GM19372 (cell line): ENCODE data around the gene MTLN.
"Not testable (repeated sequence)": the region's sequence is repeated elsewhere in the genome, so short reads cannot be mapped to it uniquely, and the experiment has no call there.

Experiments
- ATAC-seq: cut with Tn5 transposase; IDR thresholded peaks from one replicate; pipeline ENCODE4 v1.9.1; 2021; ENCODE audit warnings: mild to moderate bottlenecking, low read depth, moderate library complexity; ENCODE audit not compliant: unreplicated experiment

Gene MTLN, protein sequence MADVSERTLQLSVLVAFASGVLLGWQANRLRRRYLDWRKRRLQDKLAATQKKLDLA

DNA sequence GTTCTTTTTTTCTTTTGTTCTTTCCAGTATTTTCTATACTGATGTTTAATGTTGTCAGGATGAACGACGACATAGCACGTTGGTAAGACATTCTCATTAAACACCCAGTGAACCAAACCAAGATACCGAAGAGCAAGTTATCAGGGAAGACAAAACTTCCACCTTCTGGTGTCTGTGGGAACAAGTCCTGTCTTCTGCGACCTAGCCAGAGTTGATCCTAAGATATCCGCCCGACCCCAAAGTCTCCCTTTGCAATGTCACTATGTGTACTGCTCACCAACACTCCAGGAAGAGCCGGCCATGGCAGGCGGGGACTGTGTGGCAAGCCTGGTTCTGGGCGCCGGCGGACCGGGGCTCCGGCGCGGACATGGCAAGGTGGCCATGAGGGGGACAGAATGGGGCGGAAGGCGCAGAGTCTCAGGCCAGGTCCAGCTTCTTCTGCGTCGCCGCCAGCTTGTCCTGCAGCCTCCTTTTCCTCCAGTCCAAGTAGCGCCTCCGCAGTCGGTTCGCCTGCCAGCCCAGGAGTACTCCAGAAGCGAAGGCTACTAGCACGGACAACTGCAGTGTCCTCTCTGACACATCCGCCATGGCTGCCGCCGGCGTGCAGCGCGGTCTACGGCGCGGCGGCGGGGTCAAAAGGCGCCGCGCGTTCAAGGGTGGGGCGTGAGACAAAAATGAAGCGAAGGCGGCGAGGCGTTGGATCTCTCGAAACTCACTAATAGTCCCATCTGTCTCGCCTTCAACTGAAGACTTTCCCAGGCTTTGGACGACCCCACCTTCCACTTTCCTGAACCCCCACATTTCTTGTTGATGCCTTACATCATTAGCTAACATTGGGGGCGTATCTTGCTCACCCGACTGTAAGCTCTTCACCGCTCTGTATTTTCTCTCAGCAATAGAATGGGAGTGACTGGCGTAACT is at the start of gene MTLN:
TSS of gene MTLN (minus strand) at position 610 of the 921 bp plus-strand sequence. CDS start at position 588, 22 bp downstream.
- ATAC-seq: peak; percentile 85

GRCh38 chr2:110261910-110262309 is 49.6 kb upstream of the MTLN start:
- ATAC-seq: not testable (repeated sequence)

- not testable (repeated sequence) for ATAC-seq
These were observed 35.9 kb upstream of the MTLN start for GRCh38 chr2:110248081-110248795.

DNA sequence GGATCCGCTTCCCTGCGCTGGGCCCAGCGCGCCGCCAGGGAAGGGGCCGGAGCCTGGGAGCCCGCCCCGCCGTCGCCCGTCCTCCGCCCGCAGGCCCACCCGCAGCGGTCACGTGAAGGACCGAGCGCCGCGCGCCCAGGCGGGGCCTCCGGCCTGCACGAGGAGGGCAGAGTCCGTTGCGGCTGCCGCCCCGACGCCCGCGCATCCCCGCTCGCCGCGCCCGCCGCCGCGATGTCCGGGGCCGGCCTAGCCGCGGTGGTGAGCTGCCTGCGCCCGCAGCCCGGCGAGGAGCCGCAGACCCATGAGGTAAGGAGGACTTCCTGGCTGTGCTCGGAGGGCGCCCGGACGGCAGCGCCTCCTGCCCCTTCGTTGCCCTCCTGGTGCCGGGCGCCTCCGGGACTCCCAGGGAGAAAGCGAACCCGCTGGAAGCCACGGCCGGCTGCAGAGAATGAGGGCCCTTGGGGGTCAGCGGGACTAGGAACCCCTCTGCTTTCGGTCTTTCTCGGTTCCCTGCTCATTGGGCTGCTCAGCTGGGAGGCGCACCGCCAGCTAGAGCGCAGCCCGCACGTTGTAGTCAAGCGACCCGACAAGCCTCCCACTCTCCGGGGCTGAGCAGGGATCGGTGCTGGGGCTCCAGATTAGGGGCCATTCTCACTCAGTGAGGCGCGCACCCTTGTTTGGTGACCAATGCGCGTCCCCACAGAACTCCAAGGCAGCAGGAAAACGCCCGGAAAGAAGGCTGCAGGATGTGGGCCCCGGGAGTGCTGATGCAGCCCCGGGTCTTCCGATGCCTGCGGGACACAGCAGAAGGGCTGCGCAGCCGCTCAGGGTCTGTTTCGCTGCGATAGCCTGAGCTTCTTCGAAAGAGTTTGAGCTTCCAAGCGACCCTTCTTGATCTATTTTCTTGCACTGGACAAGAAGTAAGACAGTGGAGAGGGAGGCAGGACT is 33.4 kb upstream of the MTLN start:
- not testable (repeated sequence) for ATAC-seq

GRCh38 chr2:110243283-110243682 is 30.9 kb upstream of the MTLN start:
- not testable (repeated sequence) for ATAC-seq

GRCh38 chr2:110234514-110234913 is 22.2 kb upstream of the MTLN start:
- not testable (repeated sequence) for ATAC-seq

- ATAC-seq: not testable (repeated sequence)
These were observed 17.5 kb upstream of the MTLN start for GRCh38 chr2:110229886-110230285.

GRCh38 chr2:110222626-110223025 is 10.3 kb upstream of the MTLN start:
- not testable (repeated sequence) for ATAC-seq

DNA sequence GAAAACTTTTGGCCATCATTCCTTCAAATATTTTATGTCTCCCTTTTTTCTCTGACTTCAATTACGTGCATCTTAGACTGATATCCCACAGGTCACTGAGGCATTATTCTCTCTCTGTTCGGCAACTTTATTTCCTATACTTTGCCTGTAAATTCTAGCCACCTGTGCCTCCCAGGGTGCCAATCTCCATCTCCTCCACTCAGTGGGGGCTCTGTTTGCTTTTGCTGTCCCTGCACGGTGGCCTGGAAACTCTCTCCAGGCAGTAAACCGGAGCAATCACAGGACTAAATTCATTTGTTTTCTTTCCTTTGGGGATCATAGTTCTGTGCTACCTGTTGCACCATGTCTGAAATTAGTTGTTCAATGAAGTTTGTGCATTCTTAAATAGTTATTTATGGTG is 9.6 kb upstream of the MTLN start:
- ATAC-seq: no peak

GRCh38 chr2:110220190-110220564 is 7.8 kb upstream of the MTLN start:
- no peak for ATAC-seq

GRCh38 chr2:110219496-110220189 is 7.3 kb upstream of the MTLN start:
- ATAC-seq: no peak

GRCh38 chr2:110218889-110219288 is 6.5 kb upstream of the MTLN start:
- not testable (repeated sequence) for ATAC-seq

GRCh38 chr2:110216803-110217202 is 4.5 kb upstream of the MTLN start:
- no peak for ATAC-seq

DNA sequence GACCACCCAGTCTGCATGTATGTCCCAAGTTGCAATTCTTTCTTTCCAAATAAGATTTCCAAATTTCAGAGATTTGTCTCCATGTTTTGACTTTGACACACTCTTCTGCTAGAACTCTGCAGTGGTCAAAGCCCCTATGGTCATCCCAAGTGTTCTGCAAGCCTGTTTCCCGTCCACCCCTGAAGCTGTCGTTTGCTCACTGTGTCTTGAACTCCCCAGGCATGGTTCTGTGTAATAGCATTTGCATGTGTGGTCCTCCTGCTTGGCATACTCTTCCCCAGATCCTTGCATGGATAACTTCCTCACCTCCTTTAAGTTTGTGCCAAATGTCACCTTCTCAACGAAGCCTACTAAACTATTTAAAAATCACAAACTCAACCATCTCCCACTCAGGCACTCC is 3.9 kb upstream of the MTLN start:
- no peak for ATAC-seq

DNA sequence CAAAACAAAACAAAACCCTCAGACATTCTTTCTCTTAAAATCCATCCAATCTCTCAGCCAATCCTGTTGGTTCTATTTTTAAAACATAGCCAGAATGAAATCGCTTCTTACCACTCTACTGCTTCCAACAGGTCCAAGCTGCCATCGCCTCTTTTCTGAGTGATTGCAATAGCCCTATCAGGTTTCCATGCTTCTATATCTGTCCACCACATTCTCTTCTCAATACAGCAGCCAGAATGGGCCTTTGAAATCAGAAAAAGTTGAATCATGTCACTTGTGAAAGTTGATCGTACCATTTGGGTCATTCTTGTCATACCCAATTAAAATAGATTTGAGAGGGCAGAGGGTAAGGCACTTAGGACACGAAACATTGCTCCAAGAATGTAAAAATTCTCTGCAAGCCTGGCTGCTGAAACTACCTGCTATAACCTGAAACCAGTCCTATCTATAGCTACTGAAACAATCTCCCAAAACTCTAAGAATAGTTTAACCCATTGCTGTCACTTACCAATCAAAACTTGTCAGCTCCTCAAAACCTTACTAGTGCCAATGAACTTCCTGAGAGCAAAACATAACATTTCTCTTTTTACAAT is 3.3 kb upstream of the MTLN start:
- no peak for ATAC-seq

DNA sequence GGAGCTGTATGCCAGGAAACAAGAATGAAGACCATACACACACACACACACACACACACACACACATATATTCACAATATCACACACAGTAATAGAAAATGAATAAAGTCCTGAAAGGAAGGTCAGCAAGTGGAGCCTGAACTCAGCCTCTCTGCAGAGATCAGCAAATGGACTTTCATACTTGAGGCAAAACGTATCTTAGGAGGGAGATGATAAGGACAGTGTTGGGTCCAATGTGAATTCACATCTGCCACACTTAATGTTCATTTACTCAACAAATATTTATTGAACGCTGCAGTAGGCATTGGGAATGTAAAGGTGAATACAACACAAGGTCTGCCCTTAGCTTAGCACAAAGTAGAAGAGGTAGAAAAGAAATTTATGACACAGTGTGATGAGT is 2.7 kb upstream of the MTLN start:
- no peak for ATAC-seq

- not testable (repeated sequence) for ATAC-seq
These were observed 1.2 kb upstream of the MTLN start for GRCh38 chr2:110213522-110213921.

GRCh38 chr2:110205660-110206455 is 6.5 kb downstream of the MTLN start:
- no peak for ATAC-seq
